K562 (cell line): Measurements from ENCODE around the gene SLC12A9. TPM values are rescaled to one million over a fixed set of nuclear protein-coding genes. Genes with fewer than 3 reads are reported as not detected.
A peak's percentile ranks its signal among the peaks of the same experiment; 100 is the strongest.

ENCODE experiments used
- C11orf30 ChIP-seq: fragments of 450-650 bp; IDR thresholded peaks from 2 replicates; pipeline ENCODE4 v1.6.1; 2016; ENCODE audit warnings: low read depth, mild to moderate bottlenecking
- CC2D1A ChIP-seq: fragments of 450-650 bp; IDR thresholded peaks from 2 replicates; pipeline ENCODE4 v1.6.1; 2017; ENCODE audit warnings: mild to moderate bottlenecking
- CREBBP ChIP-seq: IDR thresholded peaks from one replicate; pipeline ENCODE4 v1.6.1; 2012; ENCODE audit warnings: low read depth, mild to moderate bottlenecking, control low read depth, inconsistent platforms, low read length
- E2F5 ChIP-seq: sonication (generic); formaldehyde crosslinking; IDR thresholded peaks from 2 replicates; pipeline ENCODE4 v1.8.0; 2022; ENCODE audit warnings: mild to moderate bottlenecking, missing genetic modification reagents
- EP400 ChIP-seq: fragments of 450-650 bp; IDR thresholded peaks from 2 replicates; pipeline ENCODE4 v1.6.1; 2017; ENCODE audit warnings: antibody characterized with exemption, mild to moderate bottlenecking, moderate library complexity
- ETV6 ChIP-seq, 3 experiments: fragments of 150-350 bp in 1 of 3; sonication (generic) in 1 of 3; formaldehyde crosslinking in 1 of 3; IDR thresholded peaks; 2 replicates each; pipeline versions ENCODE4 v1.6.1 to v1.8.0; 2014 to 2022; ENCODE audit warnings: borderline replicate concordance in 2 of 3, low read depth in 2 of 3, antibody characterized with exemption in 1 of 3, low read length in 1 of 3, mild to moderate bottlenecking in 1 of 3, missing genetic modification reagents in 1 of 3
- FOS ChIP-seq: IDR thresholded peaks from 3 replicates; pipeline ENCODE4 v1.6.1; 2011; ENCODE audit not compliant: insufficient read length; ENCODE audit errors: extremely low read depth
- FOXO4 ChIP-seq: fragments of 450-650 bp; formaldehyde crosslinking; IDR thresholded peaks from 2 replicates; pipeline ENCODE4 v1.4.0; 2020; ENCODE audit warnings: mild to moderate bottlenecking, moderate library complexity
- MAFG ChIP-seq: fragments of 450-650 bp; conservative IDR thresholded peaks from 2 replicates; pipeline ENCODE4 v1.6.1; 2016; ENCODE audit warnings: missing genetic modification characterization, missing compliant biosample characterization
- NFXL1 ChIP-seq: fragments of 450-650 bp; formaldehyde crosslinking; IDR thresholded peaks from 2 replicates; pipeline ENCODE4 v1.4.0; 2021; ENCODE audit warnings: mild to moderate bottlenecking
- NR2C2 ChIP-seq, 2 experiments: fragments of 200-800 bp in 1 of 2; sonication (Bioruptor generic) in 1 of 2; sonication (generic) in 1 of 2; formaldehyde crosslinking in 1 of 2; IDR thresholded peaks; 2 replicates each; pipeline versions ENCODE4 v1.6.1 to v1.8.0; 2016 to 2022; ENCODE audit warnings: mild to moderate bottlenecking in 1 of 2, missing compliant biosample characterization in 1 of 2, missing genetic modification characterization in 1 of 2, missing genetic modification reagents in 1 of 2
- NR2F6 ChIP-seq: fragments of 450-650 bp; formaldehyde crosslinking; IDR thresholded peaks from 2 replicates; pipeline ENCODE4 v1.4.0; 2020; ENCODE audit warnings: mild to moderate bottlenecking
- PATZ1 ChIP-seq: fragments of 250-450 bp; sonication (Bioruptor Pico); IDR thresholded peaks from 2 replicates; pipeline ENCODE4 v1.5.0; 2020; ENCODE audit warnings: mild to moderate bottlenecking, borderline replicate concordance
- PREB ChIP-seq: sonication (generic); formaldehyde crosslinking; IDR thresholded peaks from 2 replicates; pipeline ENCODE4 v1.8.1; 2023; ENCODE audit warnings: mild to moderate bottlenecking, missing genetic modification reagents
- PTRF ChIP-seq: fragments of 450-650 bp; IDR thresholded peaks from 2 replicates; pipeline ENCODE4 v1.6.1; 2016; ENCODE audit warnings: mild to moderate bottlenecking, missing genetic modification characterization, missing compliant biosample characterization
- RFX5 ChIP-seq: IDR thresholded peaks from 2 replicates; pipeline ENCODE4 v1.6.1; 2011; ENCODE audit warnings: low read depth, mild to moderate bottlenecking, improper control_type of control experiment, low read length
- SAFB ChIP-seq: fragments of 200-400 bp; formaldehyde crosslinking; IDR thresholded peaks from 2 replicates; pipeline ENCODE4 v1.6.1; 2017; ENCODE audit warnings: low read depth, low read length, borderline replicate concordance
- SAP30 ChIP-seq: fragments of 200-600 bp; sonication (generic); IDR thresholded peaks from 2 replicates; pipeline ENCODE4 v1.6.1; 2012; ENCODE audit warnings: borderline replicate concordance, low read depth, mild to moderate bottlenecking, moderate library complexity, low read length, control low read depth, inconsistent platforms; ENCODE audit not compliant: insufficient read depth, poor library complexity, severe bottlenecking
- ZFP1 ChIP-seq: fragments of 450-650 bp; formaldehyde crosslinking; IDR thresholded peaks from 2 replicates; pipeline ENCODE4 v1.4.0; 2020; ENCODE audit warnings: mild to moderate bottlenecking, mixed read lengths
- ZNF133 ChIP-seq: fragments of 250-450 bp; sonication (Bioruptor Pico); IDR thresholded peaks from 2 replicates; pipeline ENCODE4 v1.4.0; 2020; ENCODE audit warnings: mild to moderate bottlenecking
- ZNF140 ChIP-seq: fragments of 250-450 bp; sonication (Bioruptor Pico); IDR thresholded peaks from 2 replicates; pipeline ENCODE4 v1.8.0; 2021; ENCODE audit warnings: moderate library complexity, mild to moderate bottlenecking, inconsistent platforms
- ZNF586 ChIP-seq: fragments of 450-650 bp; formaldehyde crosslinking; conservative IDR thresholded peaks from 2 replicates; pipeline ENCODE4 v1.4.0; 2020; ENCODE audit warnings: mild to moderate bottlenecking, moderate library complexity
- polyA plus RNA-seq, 8 experiments: library from polyadenylated mRNA; depleted of rRNA in 4 of 8; stranded (reverse) in 5 of 8; unstranded in 3 of 8; fragments of >200 nt; fragmentation: Nextera tagmentation in 2 of 8; fragmentation: Illumina TruSeq in 1 of 8; extraction: Ambion mirVana in 2 of 8; extraction: Trizol in 1 of 8; gene quantifications; 2 replicates each; pipeline versions ENCODE4 v1.2.1 to v1.2.3, GENCODE V29; 2011 to 2014; ENCODE audit warnings: inconsistent platforms in 1 of 8, missing spikeins in 1 of 8
- total RNA-seq, 7 experiments: library from RNA; depleted of rRNA in 6 of 7; stranded (reverse); fragments of >200 nt in 6 of 7; fragmentation: Illumina TruSeq in 2 of 7; extraction: Trizol in 2 of 7; gene quantifications; 2 replicates each; pipeline versions ENCODE4 v1.2.1 to v1.2.3, GENCODE V29; 2011 to 2021; ENCODE audit warnings: low replicate concordance in 1 of 7

Gene SLC12A9
- total and polyA plus RNA-seq, 9 of the 15 experiments (the other 6 are each of a cell fraction or from before 2014, with no cell fraction given) = 0.06 to 20.2 (median 10.7) TPM

- TF ChIP-seq PATZ1 (CRISPR knock-in tag) = no peak
- TF ChIP-seq CREBBP = no peak
- TF ChIP-seq ETV6 (IDR thresholded peaks at IDR 0.05; ENCODE audit: borderline replicate concordance in 1 of 2, low read depth in 2 of 2, low read length in 1 of 2) = no peak
- no peak for TF ChIP-seq ETV6 (CRISPR knock-in tag; IDR thresholded peaks at IDR 0.05; ENCODE audit: borderline replicate concordance)
- TF ChIP-seq MAFG (tag) = no peak
- TF ChIP-seq ZNF586 (CRISPR knock-in tag) = no peak
- TF ChIP-seq E2F5 (CRISPR knock-in tag) = no peak
- TF ChIP-seq ZNF140 (CRISPR knock-in tag) = no peak
- TF ChIP-seq CC2D1A = peak; percentile 94
- peak; percentile 11; the same call in 1 of the 2 replicates for TF ChIP-seq NR2C2 (CRISPR knock-in tag; IDR thresholded peaks at IDR 0.05)
- 0 out of 2 replicates have a peak, but pooled peaks have one; percentile 34 for TF ChIP-seq NR2C2 (tag; IDR thresholded peaks at IDR 0.05)
- no peak for TF ChIP-seq PREB (CRISPR knock-in tag)
- no peak for TF ChIP-seq PTRF
- TF ChIP-seq FOXO4 = no peak
- TF ChIP-seq RFX5 = no peak
- peak; percentile 99 for TF ChIP-seq SAP30
- no peak for TF ChIP-seq SAFB
- no peak for TF ChIP-seq NR2F6 (CRISPR knock-in tag)
- TF ChIP-seq EP400 = peak; percentile 93
- TF ChIP-seq ZNF133 = 0 out of 2 replicates have a peak, but pooled peaks have one; percentile 28
- TF ChIP-seq C11orf30 = no peak
- no peak for TF ChIP-seq FOS
- 0 out of 2 replicates have a peak, but pooled peaks have one; percentile 13 for TF ChIP-seq ZFP1 (CRISPR knock-in tag)
- no peak for TF ChIP-seq NFXL1 (CRISPR knock-in tag)
Measured at GRCh38 chr7:100852048-100852872, at the start of gene SLC12A9 (continued).
